Measurements from ENCODE around the gene ADTRP.
"Not testable (repeated sequence)": the region's sequence is repeated elsewhere in the genome, so short reads cannot be mapped to it uniquely, and the experiment has no call there.

The ADTRP gene

GRCh38 chr6:11692451-11693376 is 85.9 kb downstream of the ADTRP start:
- no peak for DNase-seq (ENCODE audit: low read depth)

GRCh38 chr6:11689847-11690246 is 88.8 kb downstream of the ADTRP start:
- DNase-seq (ENCODE audit: low read depth) = no peak

DNA sequence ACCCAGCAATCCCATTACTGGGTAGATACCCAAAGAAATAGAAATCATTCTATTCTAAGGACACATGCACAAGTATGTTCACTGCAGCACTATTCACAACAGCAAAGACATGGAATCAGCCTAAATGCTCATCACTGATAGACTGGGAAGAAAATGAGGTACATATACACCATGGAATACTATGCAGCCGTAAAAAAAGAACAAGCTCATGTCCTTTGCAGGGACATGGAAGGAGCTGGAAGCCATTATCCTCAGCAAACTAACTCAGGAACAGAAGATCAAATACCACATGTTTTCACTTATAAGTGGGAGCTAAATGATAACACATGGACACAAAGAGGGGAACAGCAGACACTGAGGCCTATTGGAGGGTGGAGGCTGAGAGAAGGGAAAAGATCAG is 89.2 kb downstream of the ADTRP start:
- DNase-seq (ENCODE audit: low read depth) = not testable (repeated sequence)

DNA sequence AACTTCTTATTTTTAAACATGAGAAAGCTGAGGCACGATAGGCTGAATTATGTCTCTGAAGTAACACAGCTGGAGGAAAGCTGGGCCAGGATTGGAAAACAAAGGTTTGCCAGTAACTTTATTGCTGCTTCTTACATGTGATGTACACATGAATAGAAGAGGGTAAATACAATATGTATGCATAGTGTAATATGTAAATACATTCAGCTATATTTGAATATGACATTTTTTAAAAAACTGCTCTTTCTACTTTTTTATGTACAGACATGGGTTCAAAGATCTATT is 90.2 kb downstream of the ADTRP start:
- no peak for DNase-seq (ENCODE audit: low read depth)

DNA sequence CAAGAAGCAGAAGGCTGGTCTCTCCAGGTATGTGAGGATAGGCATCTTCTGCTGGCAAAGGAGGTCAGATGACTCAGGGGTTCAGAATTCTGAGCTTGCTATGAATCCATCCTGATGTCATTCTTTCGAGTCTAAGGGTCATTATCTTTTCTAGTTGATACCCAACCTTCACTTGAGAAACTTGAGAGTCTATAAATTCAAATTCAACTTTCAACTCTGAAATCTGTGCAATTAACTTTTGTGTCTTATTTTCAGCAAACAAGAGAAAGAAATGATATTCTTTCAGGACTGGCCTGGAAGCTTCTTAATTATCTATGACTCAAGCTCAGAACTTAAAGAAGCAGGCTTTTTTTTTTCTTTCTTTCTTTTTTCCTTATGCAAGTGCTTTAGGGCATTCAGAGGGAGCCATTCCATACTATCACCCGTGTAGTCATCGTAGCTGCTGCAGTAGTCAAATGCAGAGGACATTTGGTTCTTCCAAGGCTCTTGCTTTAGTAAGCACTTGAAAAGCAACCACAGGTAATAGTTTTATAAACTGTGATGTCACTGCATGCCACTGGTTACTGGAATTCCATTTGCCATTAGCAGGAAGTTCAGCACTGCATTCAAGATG is 93.0 kb downstream of the ADTRP start:
- DNase-seq (ENCODE audit: low read depth) = no peak

DNA sequence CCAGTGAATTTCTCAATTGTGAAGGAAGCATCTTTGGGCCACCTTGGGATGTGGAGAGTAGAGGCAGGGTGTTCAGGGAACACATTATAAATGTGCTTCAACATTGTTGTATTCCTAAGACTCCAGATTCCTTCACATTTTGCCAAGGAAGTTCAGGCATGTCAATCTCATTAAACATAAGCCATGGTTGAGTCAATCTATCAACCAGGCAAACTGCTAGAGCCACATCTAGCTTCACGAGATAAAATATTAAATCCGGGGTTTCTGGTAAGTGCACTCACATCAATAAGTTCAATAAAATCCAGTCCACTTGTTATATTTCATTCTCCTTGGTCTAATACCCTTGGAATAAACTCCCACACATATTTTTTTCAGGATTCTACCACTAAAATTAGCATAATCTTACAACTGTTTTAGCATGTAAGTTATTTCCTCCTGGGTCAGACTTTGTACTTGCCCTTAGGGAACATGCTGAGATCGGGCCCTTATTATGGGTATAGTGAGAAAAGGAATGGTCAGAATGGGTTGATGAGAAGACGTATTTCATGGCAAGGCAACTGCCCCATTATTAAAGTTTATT is 93.6 kb downstream of the ADTRP start:
- no peak for DNase-seq (ENCODE audit: low read depth)

- no peak for DNase-seq (ENCODE audit: low read depth)
Observed at GRCh38 chr6:11683871-11684270, 94.7 kb downstream of the ADTRP start.

DNA sequence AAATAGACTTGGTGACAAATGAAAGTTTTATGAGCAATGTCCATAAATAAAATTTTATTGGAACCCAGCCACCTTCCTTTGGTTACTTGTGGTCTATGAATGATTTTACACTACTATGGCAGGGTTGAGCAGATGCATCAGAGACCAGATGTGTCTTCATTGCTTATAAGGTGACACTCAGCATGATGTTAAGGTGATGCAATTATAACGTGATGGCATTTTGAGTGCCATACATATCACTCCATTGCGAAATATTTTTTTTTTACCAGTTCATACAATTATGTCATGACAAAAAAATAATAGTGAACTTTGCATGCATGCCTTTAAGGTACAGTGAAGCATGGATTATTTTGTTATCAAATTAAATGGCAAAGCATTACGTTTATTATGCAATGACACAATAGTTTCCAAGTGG is 96.0 kb downstream of the ADTRP start:
- DNase-seq (ENCODE audit: low read depth) = no peak

- DNase-seq (ENCODE audit: low read depth) = no peak
Observed at GRCh38 chr6:11681770-11682169, 96.8 kb downstream of the ADTRP start.

DNA sequence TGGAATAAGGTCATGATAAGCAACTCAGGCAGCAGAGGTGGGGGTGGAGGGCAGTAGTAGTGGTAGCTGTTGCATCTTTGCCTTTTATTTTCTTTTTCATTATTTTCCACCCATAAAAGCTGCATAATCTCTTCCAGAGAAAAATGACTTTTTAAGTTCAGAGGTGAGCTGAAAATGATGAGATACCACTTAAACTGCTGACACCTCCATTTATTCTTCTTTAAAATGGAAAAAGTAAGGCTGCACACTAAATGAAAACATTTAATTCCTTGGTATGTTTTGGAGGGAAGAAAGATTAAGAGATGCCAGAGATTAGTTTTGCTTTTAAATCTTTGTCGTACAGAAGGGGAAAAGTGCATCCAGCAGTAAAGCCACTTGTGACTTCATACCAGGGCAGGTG is 97.2 kb downstream of the ADTRP start:
- DNase-seq (ENCODE audit: low read depth) = no peak

DNA sequence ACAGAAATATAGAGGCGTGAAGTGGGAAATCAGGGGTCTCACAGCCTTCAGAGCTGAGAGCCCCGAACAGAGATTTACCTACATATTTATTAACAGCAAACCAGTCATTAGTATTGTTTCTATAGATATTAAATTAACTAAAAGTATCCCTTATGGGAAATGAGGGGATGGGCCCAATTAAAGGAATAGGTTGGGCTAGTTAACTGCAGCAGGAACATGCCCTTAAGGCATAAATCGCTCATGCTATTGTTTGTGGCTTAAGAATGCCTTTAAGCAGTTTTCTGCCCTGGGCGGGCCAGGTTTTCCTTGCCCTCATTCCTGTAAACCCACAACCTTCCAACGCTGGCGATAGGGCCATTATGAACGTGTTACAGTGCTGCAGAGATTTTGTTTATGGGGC is 98.1 kb downstream of the ADTRP start:
- not testable (repeated sequence) for DNase-seq (ENCODE audit: low read depth)

DNA sequence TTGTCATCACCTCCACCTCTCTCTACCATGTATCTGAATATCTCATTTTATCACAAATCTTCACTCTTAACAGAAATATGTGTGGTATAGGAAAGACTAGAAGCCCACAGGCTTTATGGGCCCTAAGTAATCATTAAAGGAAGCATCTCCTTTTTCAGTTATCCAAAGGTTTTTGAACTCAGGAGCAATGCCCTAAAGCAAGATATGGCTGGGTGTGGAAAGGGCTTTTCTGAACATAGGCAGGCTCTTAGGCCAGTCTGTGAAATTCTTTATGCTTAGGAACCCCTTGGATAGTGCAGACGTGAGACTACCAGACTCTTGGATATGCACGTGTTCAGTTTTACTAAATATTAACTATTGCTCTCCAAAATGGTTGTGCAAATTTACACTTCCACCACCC is 99.5 kb downstream of the ADTRP start:
- no peak for DNase-seq (ENCODE audit: low read depth)

- no peak for DNase-seq (ENCODE audit: low read depth)
Observed at GRCh38 chr6:11675601-11676000, 103.0 kb downstream of the ADTRP start.

GRCh38 chr6:11672669-11673068 is 105.9 kb downstream of the ADTRP start:
- no peak for DNase-seq (ENCODE audit: low read depth)

GRCh38 chr6:11672256-11672655 is 106.3 kb downstream of the ADTRP start:
- DNase-seq (ENCODE audit: low read depth) = no peak

- DNase-seq (ENCODE audit: low read depth) = no peak
Observed at GRCh38 chr6:11669696-11670095, 108.9 kb downstream of the ADTRP start.

DNA sequence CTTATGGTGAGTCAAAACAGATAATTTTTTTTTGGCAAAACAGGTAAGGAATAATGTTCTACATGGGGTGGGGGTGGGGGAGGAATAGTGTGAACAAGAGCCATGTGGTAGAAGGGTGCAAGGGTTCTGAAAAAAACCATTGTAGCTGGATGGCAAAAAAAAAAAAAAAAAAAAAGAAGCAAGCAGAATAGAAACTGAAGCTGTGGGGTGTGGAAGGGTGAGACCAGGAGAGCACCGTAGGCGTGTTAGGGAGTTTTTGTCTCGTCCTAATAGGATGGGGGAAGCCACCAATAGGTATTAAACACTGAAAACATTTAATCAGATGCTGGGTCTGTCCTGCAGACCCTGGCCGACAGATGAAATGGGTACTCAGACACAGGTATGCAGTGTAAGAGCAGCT is 110.1 kb downstream of the ADTRP start:
- DNase-seq (ENCODE audit: low read depth) = no peak

GRCh38 chr6:11667876-11668275 is 110.7 kb downstream of the ADTRP start:
- no peak for DNase-seq (ENCODE audit: low read depth)

DNA sequence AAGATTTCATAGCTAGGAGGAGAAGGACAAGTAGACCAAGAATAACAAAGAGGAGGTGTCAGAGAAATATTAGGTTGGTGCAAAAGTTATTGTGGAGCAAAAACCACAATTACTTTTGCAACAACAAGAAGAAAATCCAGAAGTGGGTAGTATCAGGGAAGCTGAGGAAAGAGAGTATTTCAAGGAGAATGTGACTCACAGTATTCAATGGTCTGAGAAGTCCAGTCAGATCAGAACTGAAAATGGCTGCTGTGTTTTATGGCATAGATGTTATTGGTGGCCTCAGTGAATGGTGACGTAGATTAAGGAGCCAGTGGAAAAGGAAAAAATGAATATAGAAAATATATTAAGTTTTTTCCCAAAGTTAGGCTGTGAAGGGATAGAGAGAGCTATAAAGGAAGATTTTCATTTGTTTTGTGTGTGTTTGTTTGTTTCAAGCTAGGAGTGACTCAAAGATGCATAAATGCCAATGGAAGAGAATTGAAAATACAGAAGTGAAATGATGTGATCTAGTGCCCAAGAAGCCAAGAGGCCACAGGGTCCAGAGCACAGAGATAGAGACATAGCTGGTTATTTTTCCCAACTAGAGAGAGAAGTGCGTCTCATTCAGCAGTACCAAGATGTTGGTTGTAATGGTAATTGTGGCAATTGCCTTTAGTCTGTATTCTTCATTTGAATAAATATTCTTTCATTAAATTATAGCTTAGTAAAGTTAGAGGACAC is 112.8 kb downstream of the ADTRP start:
- no peak for DNase-seq (ENCODE audit: low read depth)

Measured in stimulated activated CD4-positive, alpha-beta T cell treated with anti-CD3 and anti-CD28 coated beads, Interleukin-2, amount 100 ng/mL, for 4 hours (primary cell).